Colonic mucosa (tissue), 4 donors: Measurements from ENCODE around the gene NELFB. TPM values are rescaled to one million over a fixed set of nuclear protein-coding genes. Genes with fewer than 3 reads are reported as not detected.

ENCODE experiments used
- DNase-seq: peaks from one replicate; pipeline ENCODE4 v3.0.0-alpha.2; 2020
- H3K27ac ChIP-seq: fragments of 200-600 bp; one replicate; pipeline ENCODE4 v1.8.0; 2021
- H3K27me3 ChIP-seq: fragments of 200-600 bp; one replicate; pipeline ENCODE4 v1.8.0; 2021
- H3K36me3 ChIP-seq: fragments of 200-600 bp; one replicate; pipeline ENCODE4 v1.8.0; 2021
- H3K4me1 ChIP-seq: fragments of 200-600 bp; one replicate; pipeline ENCODE4 v1.8.0; 2021; ENCODE audit warnings: mild to moderate bottlenecking
- H3K4me3 ChIP-seq: fragments of 200-600 bp; one replicate; pipeline ENCODE4 v1.8.0; 2021
- H3K9ac ChIP-seq, 2 donors: one replicate each; pipeline ENCODE4 v1.7.0; 2013; ENCODE audit warnings: control low read depth in 2 of 2, low read depth in 2 of 2, low read length in 2 of 2
- H3K9me3 ChIP-seq: fragments of 200-600 bp; one replicate; pipeline ENCODE4 v1.8.0; 2021
- intact Hi-C: fragments of 100-400 bp; cut with DNase I; formaldehyde crosslinking; loops from one replicate; pipeline ENCODE4 v1.14.1; 2022
- total RNA-seq, 2 donors: library from RNA; stranded (reverse); fragmentation: NEBNext Ultra II Directional in 1 of 2; extraction: Animal tissue kit (Norgen Biotek cat#: 25700) in 1 of 2; gene quantifications; one replicate each; pipeline ENCODE4 v1.2.1, GENCODE V29; 2021
- TF ChIP-seq, protein P1 (sequence below): fragments of 200-600 bp; IDR thresholded peaks from one replicate; pipeline ENCODE4 v1.8.0; 2022; ENCODE audit warnings: antibody characterized with exemption, mild to moderate bottlenecking
- donor health status: healthy.
- donor health status: DM: no; HTN: no; CAD: no.
- donor health status: DM: no; HTN: no; CAD: no.

The NELFB gene
- total RNA-seq, result 10 to 100 TPM; 62.1 to 87.1 TPM

DNA sequence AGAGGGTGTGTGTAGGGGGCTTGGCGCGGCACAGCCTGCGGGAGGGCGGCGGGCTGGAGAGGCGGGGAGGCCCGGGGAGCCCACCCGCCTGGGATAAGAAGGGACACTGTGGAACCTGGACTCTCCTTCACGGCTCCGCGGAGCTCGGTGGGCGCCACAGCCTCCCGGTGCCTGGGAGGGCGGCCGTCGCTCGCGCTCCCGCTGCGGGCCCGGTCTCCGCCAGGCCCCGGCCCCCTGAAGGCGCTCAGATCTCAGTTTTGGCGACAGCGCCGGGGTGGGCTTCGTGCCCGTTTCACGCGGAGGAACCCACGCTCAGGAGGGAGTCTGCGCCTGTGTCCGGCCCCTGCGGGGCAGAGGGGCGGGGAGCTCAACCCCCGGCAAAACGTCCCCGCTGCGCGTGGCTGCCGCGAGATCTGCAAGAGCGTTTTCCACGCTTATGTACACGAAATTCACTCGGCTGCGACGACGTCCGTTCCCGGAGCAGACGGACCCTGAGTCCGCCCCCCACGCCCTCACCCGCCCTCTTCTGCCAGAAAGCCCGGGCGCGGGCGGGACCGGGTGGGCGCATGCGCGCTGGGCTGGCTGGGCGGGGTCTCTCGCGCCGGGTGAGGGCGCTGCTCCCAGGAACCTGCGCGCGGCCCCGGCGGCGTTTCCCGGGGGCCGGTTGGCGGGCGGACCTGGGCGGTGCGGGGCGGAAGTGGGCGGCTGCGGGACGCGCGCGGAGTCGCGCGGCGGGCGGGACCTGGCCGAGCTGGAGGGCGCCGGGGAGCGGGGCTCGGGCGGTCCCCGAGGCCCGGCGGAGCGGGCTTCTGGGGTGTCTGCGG lies at the start of gene NELFB:
Gene NELFB, plus strand, starts transcription at position 704 of the 824 bp plus-strand sequence.
- peak; percentile 95 for DNase-seq
- H3K9ac ChIP-seq, result peak within 1 kb of the TSS; percentile 78 to 89
- intact Hi-C loops, result no loop called here
- TF ChIP-seq, protein P1, sequence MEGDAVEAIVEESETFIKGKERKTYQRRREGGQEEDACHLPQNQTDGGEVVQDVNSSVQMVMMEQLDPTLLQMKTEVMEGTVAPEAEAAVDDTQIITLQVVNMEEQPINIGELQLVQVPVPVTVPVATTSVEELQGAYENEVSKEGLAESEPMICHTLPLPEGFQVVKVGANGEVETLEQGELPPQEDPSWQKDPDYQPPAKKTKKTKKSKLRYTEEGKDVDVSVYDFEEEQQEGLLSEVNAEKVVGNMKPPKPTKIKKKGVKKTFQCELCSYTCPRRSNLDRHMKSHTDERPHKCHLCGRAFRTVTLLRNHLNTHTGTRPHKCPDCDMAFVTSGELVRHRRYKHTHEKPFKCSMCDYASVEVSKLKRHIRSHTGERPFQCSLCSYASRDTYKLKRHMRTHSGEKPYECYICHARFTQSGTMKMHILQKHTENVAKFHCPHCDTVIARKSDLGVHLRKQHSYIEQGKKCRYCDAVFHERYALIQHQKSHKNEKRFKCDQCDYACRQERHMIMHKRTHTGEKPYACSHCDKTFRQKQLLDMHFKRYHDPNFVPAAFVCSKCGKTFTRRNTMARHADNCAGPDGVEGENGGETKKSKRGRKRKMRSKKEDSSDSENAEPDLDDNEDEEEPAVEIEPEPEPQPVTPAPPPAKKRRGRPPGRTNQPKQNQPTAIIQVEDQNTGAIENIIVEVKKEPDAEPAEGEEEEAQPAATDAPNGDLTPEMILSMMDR, result no peak
- peak within 1 kb of the TSS; percentile 72 for H3K27ac ChIP-seq
- no peaks in the 10 kb centered on the region for H3K36me3 ChIP-seq
- peak within 1 kb of the TSS; percentile 92 for H3K4me3 ChIP-seq
- no peaks in the 10 kb centered on the region for H3K27me3 ChIP-seq
- H3K4me1 ChIP-seq, result peaks cover 11% of the 10 kb centered on the region
- H3K9me3 ChIP-seq, result no peaks in the 10 kb centered on the region

DNA sequence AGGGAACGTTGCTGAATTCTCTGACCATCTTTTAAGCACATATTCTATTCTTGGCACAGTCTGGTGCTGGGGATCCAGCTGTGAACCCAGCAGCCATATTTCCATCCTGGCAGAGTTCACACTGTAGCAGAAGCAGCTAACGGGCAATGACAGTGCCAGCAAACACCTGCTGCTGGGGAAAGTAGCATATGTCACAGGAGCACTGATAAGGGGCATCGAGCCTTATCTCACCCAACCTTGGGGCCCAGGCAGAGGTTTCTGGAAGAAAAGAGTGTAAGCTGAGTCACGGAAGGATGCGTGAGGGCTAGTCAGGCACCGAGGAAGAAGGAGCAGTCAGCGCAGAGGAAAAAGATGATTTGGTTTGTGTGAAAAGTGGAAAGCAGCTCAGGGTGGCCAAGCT lies 48.5 kb upstream of the NELFB start:
- H3K27ac ChIP-seq, result no peak overlapping the region
- no peaks in the 10 kb centered on the region for H3K27me3 ChIP-seq
- peaks cover 20% of the 10 kb centered on the region for H3K4me1 ChIP-seq
- no peaks in the 10 kb centered on the region for H3K9me3 ChIP-seq
- TF ChIP-seq, protein P1, result no peak
- intact Hi-C loops, result no loop called here
- H3K36me3 ChIP-seq, result no peaks in the 10 kb centered on the region
- no peak overlapping the region for H3K4me3 ChIP-seq
- DNase-seq, result no peak
- H3K9ac ChIP-seq, result no peak overlapping the region

DNA sequence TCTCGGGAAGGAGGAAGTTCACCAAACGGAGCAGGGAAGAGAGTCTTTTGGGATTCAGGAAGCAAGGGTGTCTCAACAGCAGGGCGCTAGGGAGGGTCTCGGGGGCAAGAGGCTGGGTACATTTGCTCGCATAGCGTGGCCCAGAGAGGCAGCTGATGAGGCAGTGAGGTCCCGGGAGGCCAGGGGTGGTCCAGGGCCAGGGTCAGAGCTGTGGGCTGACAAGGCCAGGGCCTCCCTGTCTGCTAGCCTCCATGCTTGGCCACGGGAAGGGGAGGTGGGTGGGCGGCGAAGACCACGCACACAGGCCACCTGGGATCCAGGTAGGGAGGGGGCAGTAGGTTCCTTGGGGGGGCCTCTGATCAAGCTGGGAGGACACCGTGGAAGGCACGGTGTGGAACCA lies 43.6 kb upstream of the NELFB start:
- H3K27ac ChIP-seq, result no peak overlapping the region
- intact Hi-C loops, result no loop called here
- TF ChIP-seq, protein P1, result no peak
- H3K4me1 ChIP-seq, result peaks cover 2% of the 10 kb centered on the region
- no peak overlapping the region for H3K4me3 ChIP-seq
- no peak for DNase-seq
- no peaks in the 10 kb centered on the region for H3K27me3 ChIP-seq
- H3K9ac ChIP-seq, result no peak overlapping the region
- H3K36me3 ChIP-seq, result no peaks in the 10 kb centered on the region
- H3K9me3 ChIP-seq, result no peaks in the 10 kb centered on the region

DNA sequence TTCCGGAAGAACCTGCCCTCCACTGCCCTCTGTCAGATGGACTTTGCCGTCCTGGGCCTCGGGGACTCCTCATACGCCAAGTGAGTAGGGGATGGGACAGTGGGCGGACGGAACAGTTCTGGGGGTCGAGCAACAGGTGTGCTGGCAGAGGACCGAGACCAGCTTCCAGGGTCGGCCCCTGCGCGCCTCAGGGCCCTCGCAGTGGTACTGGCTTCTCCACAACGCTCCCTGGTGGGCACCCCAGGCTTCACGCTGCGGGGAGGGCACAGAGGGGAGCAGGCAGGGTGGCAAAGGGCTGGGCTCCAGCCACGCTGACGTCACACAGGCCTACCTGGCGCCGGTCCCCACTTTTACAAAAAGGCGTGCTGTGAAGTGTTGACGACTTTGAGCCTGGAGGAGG lies 42.6 kb upstream of the NELFB start:
- TF ChIP-seq, protein P1, result no peak
- Histone ChIP-seq H3K9me3 (no peaks in the 10 kb centered on the region), H3K27me3 (no peaks in the 10 kb centered on the region), H3K9ac (no peak overlapping the region), H3K36me3 (no peaks in the 10 kb centered on the region), H3K4me1 (no peaks in the 10 kb centered on the region), H3K4me3 (no peak overlapping the region), H3K27ac (no peak overlapping the region)
- no peak for DNase-seq
- intact Hi-C loops, result no loop called here

DNA sequence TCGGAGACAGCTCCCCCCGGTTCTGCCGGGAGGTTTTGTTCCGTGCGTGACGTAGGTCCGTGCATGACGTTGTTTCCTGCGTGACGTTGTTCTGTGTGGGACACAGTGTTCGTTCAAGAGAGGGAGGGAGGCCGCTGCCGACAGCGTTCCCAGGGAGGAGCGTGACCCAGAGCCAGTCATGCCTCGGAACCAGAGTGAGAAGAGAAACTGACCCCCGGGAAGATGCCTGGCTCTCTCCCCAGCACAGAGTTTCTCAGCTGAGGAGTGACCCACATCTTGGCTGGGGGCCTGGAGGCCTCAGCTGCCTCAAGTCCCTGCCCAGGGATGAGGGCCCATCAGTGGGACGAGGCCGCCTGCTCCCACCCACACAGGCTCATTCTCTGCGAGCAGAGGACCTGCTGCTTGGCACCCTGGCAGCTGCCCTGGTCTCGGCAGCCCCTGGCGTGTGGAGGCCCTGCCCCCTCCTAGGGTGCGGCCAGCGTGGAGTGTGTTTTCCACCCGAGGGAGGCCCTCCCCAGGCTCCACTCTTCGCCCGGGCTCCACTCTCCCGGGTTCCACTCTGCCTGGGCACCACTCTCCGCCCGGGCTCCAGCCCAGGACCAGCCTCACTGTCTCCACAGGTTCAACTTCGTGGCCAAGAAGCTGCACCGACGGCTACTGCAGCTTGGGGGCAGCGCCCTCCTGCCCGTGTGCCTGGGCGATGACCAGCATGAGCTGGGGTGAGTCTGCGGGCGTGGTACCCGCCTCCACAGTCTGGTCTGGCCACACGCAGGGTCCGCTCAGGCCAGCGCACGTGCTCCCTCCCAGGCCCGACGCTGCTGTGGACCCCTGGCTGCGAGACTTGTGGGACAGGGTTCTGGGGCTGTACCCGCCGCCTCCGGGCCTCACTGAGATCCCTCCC lies 41.7 kb upstream of the NELFB start:
- intact Hi-C loops, result no loop called here
- Histone ChIP-seq H3K27ac (no peak overlapping the region), H3K9ac (no peak overlapping the region), H3K27me3 (no peaks in the 10 kb centered on the region), H3K9me3 (no peaks in the 10 kb centered on the region), H3K4me1 (no peaks in the 10 kb centered on the region), H3K4me3 (no peak overlapping the region), H3K36me3 (no peaks in the 10 kb centered on the region)
- TF ChIP-seq, protein P1, result no peak
- DNase-seq, result no peak
